ENCODE results near the gene CPSF6. TPM values are rescaled to one million over a fixed set of nuclear protein-coding genes. Genes with fewer than 3 reads are reported as not detected.

Gene CPSF6
- total and polyA plus RNA-seq, 12 donors, result 11.7 to 34.6 (median 28.4) TPM

GRCh38 chr12:69254046-69254445 is 14.7 kb downstream of the CPSF6 start:
- ATAC-seq, result peak in 5 of 8 donors; percentile 31 to 57 (median 48)
- intact Hi-C loops (cut with DNase I), result loop anchor here (1.0 to 10.0 kb wide), 6 partner anchors 89 to 419 kb away; no protein-coding TSS in a partner anchor
- peaks cover 0 to 56% (median 27%) of the 10 kb centered on the region in 9 donors for H3K36me3 ChIP-seq

DNA sequence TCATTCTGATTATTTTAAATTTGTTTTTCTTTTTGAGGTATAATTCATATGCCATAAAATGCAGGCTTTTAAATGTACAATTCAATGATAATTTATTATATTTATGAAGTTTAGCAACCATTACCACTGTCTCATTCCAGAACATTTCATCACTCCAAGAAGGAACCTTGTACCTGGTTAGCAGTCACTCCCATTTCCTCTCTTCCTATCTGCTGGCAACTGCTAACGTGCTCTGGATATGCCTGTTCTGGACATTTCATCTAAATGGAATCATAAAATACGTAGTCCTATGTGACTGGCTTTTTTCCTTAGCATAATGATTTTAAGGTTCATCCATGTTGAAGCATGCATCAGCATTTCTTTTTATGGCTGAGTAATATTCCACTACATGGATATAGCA is 15.5 kb downstream of the CPSF6 start:
- no peaks in the 10 kb centered on the region for H3K27me3 ChIP-seq
- peaks cover 0 to 25% (median 10%) of the 10 kb centered on the region in 9 donors for H3K4me1 ChIP-seq
- H3K9me3 ChIP-seq, result no peaks in the 10 kb centered on the region
- 86 to 88% methylated on average over 2 of the region's 2 CpGs for WGBS, 2 donors
- H3K27ac ChIP-seq, result no peak overlapping the region
- intact Hi-C loops (cut with DNase I), result loop anchor here (1.0 to 10.0 kb wide), 6 partner anchors 90 to 420 kb away; no protein-coding TSS in a partner anchor
- ATAC-seq (no peak), DNase-seq (no peak)
- TF ChIP-seq, protein P1, sequence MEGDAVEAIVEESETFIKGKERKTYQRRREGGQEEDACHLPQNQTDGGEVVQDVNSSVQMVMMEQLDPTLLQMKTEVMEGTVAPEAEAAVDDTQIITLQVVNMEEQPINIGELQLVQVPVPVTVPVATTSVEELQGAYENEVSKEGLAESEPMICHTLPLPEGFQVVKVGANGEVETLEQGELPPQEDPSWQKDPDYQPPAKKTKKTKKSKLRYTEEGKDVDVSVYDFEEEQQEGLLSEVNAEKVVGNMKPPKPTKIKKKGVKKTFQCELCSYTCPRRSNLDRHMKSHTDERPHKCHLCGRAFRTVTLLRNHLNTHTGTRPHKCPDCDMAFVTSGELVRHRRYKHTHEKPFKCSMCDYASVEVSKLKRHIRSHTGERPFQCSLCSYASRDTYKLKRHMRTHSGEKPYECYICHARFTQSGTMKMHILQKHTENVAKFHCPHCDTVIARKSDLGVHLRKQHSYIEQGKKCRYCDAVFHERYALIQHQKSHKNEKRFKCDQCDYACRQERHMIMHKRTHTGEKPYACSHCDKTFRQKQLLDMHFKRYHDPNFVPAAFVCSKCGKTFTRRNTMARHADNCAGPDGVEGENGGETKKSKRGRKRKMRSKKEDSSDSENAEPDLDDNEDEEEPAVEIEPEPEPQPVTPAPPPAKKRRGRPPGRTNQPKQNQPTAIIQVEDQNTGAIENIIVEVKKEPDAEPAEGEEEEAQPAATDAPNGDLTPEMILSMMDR (IDR thresholded peaks at IDR 0.05), result no peak
- no peak overlapping the region for H3K4me3 ChIP-seq
- H3K36me3 ChIP-seq, result peaks cover 0 to 65% (median 35%) of the 10 kb centered on the region in 9 donors

More at GRCh38 chr12:69254046-69254445, 14.7 kb downstream of the CPSF6 start:
- no peak for DNase-seq
- Histone ChIP-seq H3K27me3 (no peaks in the 10 kb centered on the region), H3K27ac (no peak overlapping the region), H3K9me3 (no peaks in the 10 kb centered on the region), H3K4me3 (no peak overlapping the region), H3K4me1 (peaks cover 0 to 33% (median 17%) of the 10 kb centered on the region in 9 donors)
- TF ChIP-seq, protein P1 (IDR thresholded peaks at IDR 0.05), result peak; percentile 36 to 77 (median 69)

GRCh38 chr12:69258655-69259054 is 19.3 kb downstream of the CPSF6 start:
- DNase-seq, result no peak
- peak in 1 of 8 donors; percentile 10 for ATAC-seq
- intact Hi-C loops (cut with DNase I), result loop anchor here in 2 of 10 donors (10.0 kb wide), 2 partner anchors 94 to 424 kb away; no protein-coding TSS in a partner anchor

DNA sequence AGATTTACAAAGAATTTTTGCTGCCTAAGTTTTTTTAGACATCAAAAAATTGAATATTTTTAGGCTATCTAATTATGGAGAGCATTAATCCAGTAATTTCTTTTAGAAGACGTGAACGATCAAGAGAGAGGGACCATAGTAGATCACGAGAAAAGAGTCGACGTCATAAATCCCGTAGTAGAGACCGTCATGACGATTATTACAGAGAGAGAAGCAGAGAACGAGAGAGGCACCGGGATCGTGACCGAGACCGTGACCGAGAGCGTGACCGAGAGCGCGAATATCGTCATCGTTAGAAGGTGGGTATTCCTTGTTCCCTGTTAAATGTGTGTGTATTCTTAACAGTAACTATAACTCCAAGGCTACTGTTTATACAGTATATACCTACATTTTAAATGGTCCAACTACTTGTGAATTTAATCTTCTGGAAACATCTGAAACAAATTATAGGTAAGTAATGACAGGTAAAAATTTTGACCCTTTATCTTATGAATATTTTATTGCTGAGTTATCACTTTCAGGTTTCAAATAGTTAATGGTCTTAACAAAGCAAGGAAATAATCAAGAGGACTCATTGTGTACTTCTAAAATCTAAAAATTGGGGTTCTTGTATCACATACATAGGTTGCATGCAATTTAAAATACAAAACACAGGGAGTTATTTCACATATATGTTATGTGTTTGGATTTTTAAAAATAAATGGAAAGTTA is 23.1 kb downstream of the CPSF6 start:
- TF ChIP-seq, protein P1 (IDR thresholded peaks at IDR 0.05), result no peak
- 96 to 98% methylated on average over 20 of the region's 20 CpGs for WGBS, 2 donors
- no peak overlapping the region for H3K4me3 ChIP-seq
- no peak for ATAC-seq
- DNase-seq, result no peak
- H3K4me1 ChIP-seq, result peaks cover 0 to 6% (median 0%) of the 10 kb centered on the region in 9 donors
- intact Hi-C loops (cut with DNase I), result no loop called here
- H3K36me3 ChIP-seq, result peaks cover 0 to 100% (median 53%) of the 10 kb centered on the region in 9 donors
- no peaks in the 10 kb centered on the region for H3K27me3 ChIP-seq
- no peak overlapping the region for H3K27ac ChIP-seq
- no peaks in the 10 kb centered on the region for H3K9me3 ChIP-seq

More at GRCh38 chr12:69258655-69259054, 19.3 kb downstream of the CPSF6 start:
- no peak overlapping the region for H3K4me3 ChIP-seq
- H3K27ac ChIP-seq, result no peak overlapping the region
- 94 to 95% methylated on average over 10 of the region's 10 CpGs for WGBS, 2 donors
- peaks cover 0 to 93% (median 58%) of the 10 kb centered on the region in 9 donors for H3K36me3 ChIP-seq
- TF ChIP-seq, protein P1 (IDR thresholded peaks at IDR 0.05), result no peak
- H3K9me3 ChIP-seq, result no peaks in the 10 kb centered on the region
- peaks cover 0 to 12% (median 0%) of the 10 kb centered on the region in 9 donors for H3K4me1 ChIP-seq
- no peaks in the 10 kb centered on the region for H3K27me3 ChIP-seq

Data from heart right ventricle (tissue), 16 donors.